ENCODE measurements around the gene CRTAP.

GRCh38 chr3:33146791-33147445 lies 33.1 kb downstream of the CRTAP start:
- TF ChIP-seq EZH2phosphoT487 (IDR thresholded peaks at IDR 0.05; ENCODE audit: borderline replicate concordance, low read length) (no peak), CTCF (conservative IDR thresholded peaks at IDR 0.05; ENCODE audit: low read depth, low read length) (no peak), EZH2 (IDR thresholded peaks at IDR 0.05; ENCODE audit: low read length, unreplicated experiment) (no peak)
